OCI-LY7 (cell line): ENCODE data around the gene TAAR1. TPM values are rescaled to one million over a fixed set of nuclear protein-coding genes. Genes with fewer than 3 reads are reported as not detected.
"Not testable (repeated sequence)": the region's sequence is repeated elsewhere in the genome, so short reads cannot be mapped to it uniquely, and the experiment has no call there.

Experiments used
- BruUV-seq: library from RNA; stranded (reverse); fragments of 400-500 nt; replicated peaks from 2 replicates; lab custom pipeline; 2021; lab: Mats Ljungman, UMichigan
- CTCF ChIA-PET: fragments of 300-600 bp; sonication (Branson Sonifier 250); formaldehyde crosslinking; loops from one replicate; lab custom pipeline; 2022; ENCODE audit warnings: antibody characterized with exemption; ENCODE audit not compliant: unreplicated experiment; lab: Charles Lee
- POLR2A ChIA-PET: fragments of 300-600 bp; sonication (Branson Sonifier 250); formaldehyde crosslinking; loops from one replicate; lab custom pipeline; 2022; ENCODE audit warnings: antibody characterized with exemption; lab: Charles Lee
- DNase-seq: peaks from one replicate; pipeline ENCODE4 v3.0.0-alpha.2; 2015; ENCODE audit warnings: low spot score
- H2AFZ ChIP-seq: fragments of 200-600 bp; sonication (generic), shearing (Covaris generic); 2 replicates; pipeline ENCODE4 v1.6.1; 2014; ENCODE audit warnings: mild to moderate bottlenecking, antibody characterized with exemption, low read length, moderate library complexity
- H3K27ac ChIP-seq: fragments of 200-600 bp; sonication (generic); 2 replicates; pipeline ENCODE4 v1.5.1; 2014; ENCODE audit warnings: mixed run types, low read depth, mild to moderate bottlenecking, moderate library complexity, low read length, inconsistent platforms; ENCODE audit not compliant: poor library complexity, severe bottlenecking
- H3K36me3 ChIP-seq: fragments of 200-600 bp; sonication (generic); 2 replicates; pipeline ENCODE4 v1.6.1; 2014; ENCODE audit warnings: mild to moderate bottlenecking, antibody characterized with exemption, low read length, moderate library complexity, mixed read lengths; ENCODE audit not compliant: insufficient read depth
- H3K4me1 ChIP-seq: fragments of 200-600 bp; sonication (generic); 2 replicates; pipeline ENCODE4 v1.5.1; 2014; ENCODE audit warnings: mild to moderate bottlenecking, low read length; ENCODE audit not compliant: insufficient read depth, poor library complexity, severe bottlenecking
- H3K4me2 ChIP-seq: fragments of 200-600 bp; sonication (generic); 2 replicates; pipeline ENCODE4 v1.6.1; 2014; ENCODE audit warnings: mild to moderate bottlenecking, low read length
- H3K4me3 ChIP-seq: fragments of 200-600 bp; sonication (generic); 2 replicates; pipeline ENCODE4 v1.5.1; 2014; ENCODE audit warnings: mild to moderate bottlenecking, low read depth, low read length; ENCODE audit not compliant: poor library complexity, severe bottlenecking
- H3K79me2 ChIP-seq: fragments of 200-600 bp; sonication (generic); 2 replicates; pipeline ENCODE4 v1.6.1; 2016; ENCODE audit warnings: low read depth, mild to moderate bottlenecking, low read length, moderate library complexity, mixed read lengths; ENCODE audit not compliant: insufficient read depth
- H3K9me2 ChIP-seq: fragments of 200-600 bp; sonication (generic); 2 replicates; pipeline ENCODE4 v1.6.1; 2016; ENCODE audit warnings: mild to moderate bottlenecking, low read length, mixed read lengths; ENCODE audit not compliant: insufficient read depth
- H3K9me3 ChIP-seq: fragments of 200-600 bp; sonication (generic); 2 replicates; pipeline ENCODE4 v1.6.1; 2014; ENCODE audit warnings: mild to moderate bottlenecking, mixed run types, low read length, mixed read lengths
- H4K20me1 ChIP-seq: fragments of 200-600 bp; sonication (generic); 2 replicates; pipeline ENCODE4 v1.6.1; 2014; ENCODE audit warnings: mild to moderate bottlenecking, antibody characterized with exemption, low read length, moderate library complexity, mixed read lengths; ENCODE audit not compliant: insufficient read depth
- EZH2phosphoT487 ChIP-seq: fragments of 200-600 bp; sonication (generic); IDR thresholded peaks from 2 replicates; pipeline ENCODE4 v1.6.1; 2018; ENCODE audit warnings: low read depth, borderline replicate concordance, mild to moderate bottlenecking, mixed run types, antibody characterized with exemption, low read length, moderate library complexity, mixed read lengths
- intact Hi-C: fragments of 100-400 bp; cut with micrococcal nuclease; formaldehyde crosslinking; loops from one replicate; pipeline ENCODE4 v1.10.0; 2022; ENCODE audit not compliant: unreplicated experiment
- total RNA-seq, 2 experiments: library from RNA; depleted of rRNA in 1 of 2; stranded (reverse); fragments of >200 nt in 1 of 2; shearing (Covaris generic) in 1 of 2; gene quantifications; 2 replicates each; pipeline ENCODE4 v1.2.3, GENCODE V29; 2014 to 2022
- TF ChIP-seq, protein P1 (sequence below): fragments of 200-600 bp; sonication (generic); conservative IDR thresholded peaks from 2 replicates; pipeline ENCODE4 v1.5.1; 2014; ENCODE audit warnings: mild to moderate bottlenecking, antibody characterized with exemption, low read length, moderate library complexity, mixed read lengths

The TAAR1 gene
- total RNA-seq, 2 experiments from 2014 or later, result not detected

GRCh38 chr6:132708002-132708401 is 49.0 kb upstream of the TAAR1 start:
- Histone ChIP-seq H3K79me2 (no peaks in the 10 kb centered on the region), H3K4me1 (peaks cover 11% of the 10 kb centered on the region), H3K9me3 (0 out of 2 replicates have a peak, but pooled peaks cover 11% of the 10 kb centered on the region), H3K36me3 (no peaks in the 10 kb centered on the region), H3K27ac (no peak overlapping the region), H4K20me1 (no peaks in the 10 kb centered on the region), H3K9me2 (no peaks in the 10 kb centered on the region), H3K4me2 (no peak overlapping the region), H3K4me3 (no peak overlapping the region), H2AFZ (no peak overlapping the region)
- BruUV-seq, result no TSS peak
- ChIA-PET CTCF (no interaction called here), POLR2A (interaction anchor here (0.6 kb wide), 1 partner anchor 612 kb away, joined by 3 read pairs; no protein-coding TSS in a partner anchor)
- TF ChIP-seq, protein P1, sequence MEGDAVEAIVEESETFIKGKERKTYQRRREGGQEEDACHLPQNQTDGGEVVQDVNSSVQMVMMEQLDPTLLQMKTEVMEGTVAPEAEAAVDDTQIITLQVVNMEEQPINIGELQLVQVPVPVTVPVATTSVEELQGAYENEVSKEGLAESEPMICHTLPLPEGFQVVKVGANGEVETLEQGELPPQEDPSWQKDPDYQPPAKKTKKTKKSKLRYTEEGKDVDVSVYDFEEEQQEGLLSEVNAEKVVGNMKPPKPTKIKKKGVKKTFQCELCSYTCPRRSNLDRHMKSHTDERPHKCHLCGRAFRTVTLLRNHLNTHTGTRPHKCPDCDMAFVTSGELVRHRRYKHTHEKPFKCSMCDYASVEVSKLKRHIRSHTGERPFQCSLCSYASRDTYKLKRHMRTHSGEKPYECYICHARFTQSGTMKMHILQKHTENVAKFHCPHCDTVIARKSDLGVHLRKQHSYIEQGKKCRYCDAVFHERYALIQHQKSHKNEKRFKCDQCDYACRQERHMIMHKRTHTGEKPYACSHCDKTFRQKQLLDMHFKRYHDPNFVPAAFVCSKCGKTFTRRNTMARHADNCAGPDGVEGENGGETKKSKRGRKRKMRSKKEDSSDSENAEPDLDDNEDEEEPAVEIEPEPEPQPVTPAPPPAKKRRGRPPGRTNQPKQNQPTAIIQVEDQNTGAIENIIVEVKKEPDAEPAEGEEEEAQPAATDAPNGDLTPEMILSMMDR, result no peak
- no peak for TF ChIP-seq EZH2phosphoT487
- no peak for DNase-seq
- intact Hi-C loops, result no loop called here

- H4K20me1 ChIP-seq, H3K4me3 ChIP-seq, intact Hi-C loops, H3K79me2 ChIP-seq, H3K4me2 ChIP-seq, CTCF ChIA-PET, H2AFZ ChIP-seq, H3K9me2 ChIP-seq, DNase-seq, H3K36me3 ChIP-seq, H3K27ac ChIP-seq, BruUV-seq: not testable (repeated sequence)
- Histone ChIP-seq H3K9me3 (0 out of 2 replicates have a peak, but pooled peaks cover 11% of the 10 kb centered on the region), H3K4me1 (peaks cover 11% of the 10 kb centered on the region)
- POLR2A ChIA-PET, result interaction anchor here (0.7 to 1.3 kb wide), 2 partner anchors 14 to 18 kb away, joined by 3 read pairs; no protein-coding TSS in a partner anchor
Observed at GRCh38 chr6:132706756-132707155, 47.8 kb upstream of the TAAR1 start.

DNA sequence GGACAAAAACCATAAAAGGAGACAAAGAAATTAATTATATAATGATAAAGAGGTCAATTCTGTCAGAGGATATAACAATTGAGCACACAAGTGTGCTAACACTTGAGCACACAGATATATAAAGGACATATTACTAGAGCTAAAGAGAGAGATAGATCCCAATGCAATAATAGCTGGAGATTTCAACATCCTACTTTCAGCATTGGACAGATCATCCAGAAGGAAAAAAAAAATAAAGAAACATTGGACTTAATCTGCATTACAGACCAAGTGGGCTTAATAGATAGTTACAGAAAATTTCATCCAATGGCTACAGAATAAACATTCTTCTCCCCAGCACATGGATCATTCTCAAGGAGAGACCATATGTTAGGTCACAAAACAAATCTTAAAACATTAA is 45.0 kb upstream of the TAAR1 start:
- no peak for TF ChIP-seq EZH2phosphoT487
- TF ChIP-seq, protein P1, result no peak
- Histone ChIP-seq H3K9me2 (no peaks in the 10 kb centered on the region), H3K79me2 (no peaks in the 10 kb centered on the region), H3K4me3 (no peak overlapping the region), H3K9me3 (0 out of 2 replicates have a peak, but pooled peaks cover 11% of the 10 kb centered on the region), H3K36me3 (no peaks in the 10 kb centered on the region), H3K4me1 (peaks cover 11% of the 10 kb centered on the region), H4K20me1 (no peaks in the 10 kb centered on the region), H2AFZ (no peak overlapping the region), H3K27ac (no peak overlapping the region), H3K4me2 (no peak overlapping the region)
- POLR2A ChIA-PET, result interaction anchor here (0.6 to 1.1 kb wide), 6 partner anchors 9 to 180 kb away, joined by 3 to 7 read pairs (median 4); no protein-coding TSS in a partner anchor
- no TSS peak for BruUV-seq
- intact Hi-C loops, result no loop called here
- no peak for DNase-seq
- CTCF ChIA-PET, result no interaction called here
